Gastroesophageal sphincter (tissue), 4 donors: ENCODE measurements around the gene PSMD1. TPM values are rescaled to one million over a fixed set of nuclear protein-coding genes. Genes with fewer than 3 reads are reported as not detected.

Experiments
- ATAC-seq: fragments of 150-250 bp; one replicate; pipeline ENCODE4 v1.9.1; 2016; ENCODE audit warnings: mild to moderate bottlenecking, moderate library complexity
- H3K27ac ChIP-seq, 4 donors: fragments of 200-600 bp; sonication (generic) in 3 of 4; 1 replicate in 3 of 4; 2 replicates in 1 of 4; pipeline ENCODE4 v1.5.1; 2016 to 2019
- H3K27me3 ChIP-seq: fragments of 200-600 bp; sonication (generic); one replicate; pipeline ENCODE4 v1.5.1; 2019
- H3K36me3 ChIP-seq, 2 donors: fragments of 200-600 bp; sonication (generic); one replicate each; pipeline ENCODE4 v1.5.1; 2019; ENCODE audit warnings: control low read depth in 1 of 2
- H3K4me1 ChIP-seq, 3 donors: fragments of 200-600 bp; sonication (generic); 1 replicate in 2 of 3; 2 replicates in 1 of 3; pipeline ENCODE4 v1.5.1; 2016 to 2019; ENCODE audit warnings: control low read depth in 2 of 3
- H3K4me3 ChIP-seq, 2 donors: fragments of 200-600 bp; sonication (generic); one replicate each; pipeline ENCODE4 v1.5.1; 2019; ENCODE audit warnings: mild to moderate bottlenecking in 1 of 2, moderate library complexity in 1 of 2
- H3K9me3 ChIP-seq, 3 donors: fragments of 200-600 bp; sonication (generic); one replicate each; pipeline ENCODE4 v1.5.1; 2017 to 2019; ENCODE audit warnings: control low read depth in 2 of 3
- EP300 ChIP-seq: sonication (generic); formaldehyde crosslinking; IDR thresholded peaks from one replicate; pipeline ENCODE4 v1.6.1; 2017; ENCODE audit warnings: antibody characterized with exemption, mild to moderate bottlenecking
- POLR2A ChIP-seq, 2 donors: fragments of 450-650 bp; IDR thresholded peaks; one replicate each; pipeline ENCODE4 v1.6.1; 2017; ENCODE audit warnings: antibody characterized with exemption in 2 of 2, mild to moderate bottlenecking in 2 of 2, moderate library complexity in 1 of 2
- POLR2AphosphoS5 ChIP-seq: sonication (generic); formaldehyde crosslinking; IDR thresholded peaks from one replicate; pipeline ENCODE4 v1.6.1; 2017; ENCODE audit warnings: antibody characterized with exemption
- WGBS, 2 donors: methylation state at CpG; one replicate each; pipeline ENCODE4 v1.1.5; 2018; ENCODE audit warnings: low coverage in 1 of 2; 5-methylcytosine and 5-hydroxymethylcytosine counted together
- total RNA-seq, 4 donors: library from RNA; depleted of rRNA; stranded (reverse); fragments of >200 nt; gene quantifications; one replicate each; pipeline ENCODE4 v1.1.0, GENCODE V29; 2016
- TF ChIP-seq, protein P1 (sequence below), 4 experiments: fragments of 200-600 bp in 2 of 4; fragments of 450-650 bp in 2 of 4; sonication (generic) in 1 of 4; IDR thresholded peaks; one replicate each; pipeline ENCODE4 v1.5.1; 2017 to 2019; ENCODE audit warnings: antibody characterized with exemption in 4 of 4, mild to moderate bottlenecking in 2 of 4, moderate library complexity in 2 of 4

Gene PSMD1
- total RNA-seq, 4 donors from 2014 or later = 58.8 to 93.4 (median 65.9) TPM

DNA sequence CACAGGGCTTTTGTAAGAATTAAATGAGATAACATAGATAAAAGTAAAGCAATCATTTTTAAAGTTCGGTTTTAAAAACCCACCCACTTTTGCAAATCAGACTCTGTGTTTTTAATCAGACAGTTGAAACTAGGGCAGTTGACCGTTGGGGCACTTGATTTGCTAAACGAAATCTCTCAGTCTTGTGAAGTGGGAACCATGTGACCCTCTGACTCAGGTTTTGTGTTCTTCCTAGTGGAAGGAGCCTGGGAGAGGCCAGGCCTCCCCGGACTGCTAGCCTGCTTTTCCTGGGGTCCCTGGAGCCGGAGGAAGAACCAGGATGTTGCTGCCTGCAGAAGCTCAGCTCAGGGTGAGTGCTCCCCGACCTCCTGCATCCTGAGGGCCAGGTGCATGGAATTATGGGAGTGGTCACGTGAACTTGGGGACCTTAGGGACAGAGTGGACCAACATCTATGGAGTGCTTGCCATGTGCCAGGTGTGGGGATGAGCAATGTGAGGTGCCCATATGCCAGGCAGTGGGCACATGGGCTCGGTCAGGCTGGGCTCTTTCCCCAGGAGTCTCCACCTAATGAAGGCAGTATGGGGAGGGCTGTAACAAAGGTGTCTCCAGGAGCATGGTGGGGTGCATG, 15.5 kb upstream of the PSMD1 start:
- Histone ChIP-seq H3K4me3 (no peak overlapping the region), H3K36me3 (no peaks in the 10 kb centered on the region), H3K9me3 (no peaks in the 10 kb centered on the region), H3K4me1 (peaks cover 0 to 13% (median 0%) of the 10 kb centered on the region in 3 donors), H3K27ac (no peak overlapping the region), H3K27me3 (peaks cover 56% of the 10 kb centered on the region)
- no peak for ATAC-seq
- 37% methylated on average over 3 of the region's 8 CpGs; no CpG with 5 or more reads in 1 of the 2 donors for WGBS, 2 donors
- TF ChIP-seq EP300 (no peak), POLR2A (IDR thresholded peaks at IDR 0.05) (no peak), POLR2AphosphoS5 (no peak)
- TF ChIP-seq, protein P1, sequence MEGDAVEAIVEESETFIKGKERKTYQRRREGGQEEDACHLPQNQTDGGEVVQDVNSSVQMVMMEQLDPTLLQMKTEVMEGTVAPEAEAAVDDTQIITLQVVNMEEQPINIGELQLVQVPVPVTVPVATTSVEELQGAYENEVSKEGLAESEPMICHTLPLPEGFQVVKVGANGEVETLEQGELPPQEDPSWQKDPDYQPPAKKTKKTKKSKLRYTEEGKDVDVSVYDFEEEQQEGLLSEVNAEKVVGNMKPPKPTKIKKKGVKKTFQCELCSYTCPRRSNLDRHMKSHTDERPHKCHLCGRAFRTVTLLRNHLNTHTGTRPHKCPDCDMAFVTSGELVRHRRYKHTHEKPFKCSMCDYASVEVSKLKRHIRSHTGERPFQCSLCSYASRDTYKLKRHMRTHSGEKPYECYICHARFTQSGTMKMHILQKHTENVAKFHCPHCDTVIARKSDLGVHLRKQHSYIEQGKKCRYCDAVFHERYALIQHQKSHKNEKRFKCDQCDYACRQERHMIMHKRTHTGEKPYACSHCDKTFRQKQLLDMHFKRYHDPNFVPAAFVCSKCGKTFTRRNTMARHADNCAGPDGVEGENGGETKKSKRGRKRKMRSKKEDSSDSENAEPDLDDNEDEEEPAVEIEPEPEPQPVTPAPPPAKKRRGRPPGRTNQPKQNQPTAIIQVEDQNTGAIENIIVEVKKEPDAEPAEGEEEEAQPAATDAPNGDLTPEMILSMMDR (IDR thresholded peaks at IDR 0.05) = no peak

DNA sequence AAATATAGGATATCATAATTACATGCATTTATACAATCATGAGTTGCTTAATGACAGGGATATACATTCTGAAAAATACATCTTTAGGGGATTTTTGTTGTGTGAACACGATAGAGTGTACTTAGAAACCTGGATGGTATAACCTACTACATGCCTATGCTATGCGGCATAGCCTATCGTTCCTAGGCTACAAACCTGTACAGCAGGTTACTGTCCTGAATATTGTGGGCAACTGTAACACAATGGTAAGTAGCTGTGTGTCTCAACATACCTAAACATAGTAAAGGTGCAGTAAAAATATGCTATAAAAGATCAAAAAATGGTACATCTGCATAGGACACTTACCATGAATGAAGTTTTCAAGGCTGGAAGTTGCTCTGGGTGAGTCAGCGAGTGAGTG, 12.9 kb upstream of the PSMD1 start:
- H3K27me3 ChIP-seq = peaks cover 47% of the 10 kb centered on the region
- TF ChIP-seq, protein P1 (IDR thresholded peaks at IDR 0.05) = no peak
- TF ChIP-seq EP300 = no peak
- TF ChIP-seq POLR2A (IDR thresholded peaks at IDR 0.05) = no peak
- no peak for TF ChIP-seq POLR2AphosphoS5
- 84 to 92% methylated on average over 3 to 4 of the region's 4 CpGs for WGBS, 2 donors
- no peak for ATAC-seq
- H3K4me1 ChIP-seq = no peaks in the 10 kb centered on the region
- H3K9me3 ChIP-seq = no peaks in the 10 kb centered on the region
- H3K4me3 ChIP-seq = no peak overlapping the region
- no peak overlapping the region for H3K27ac ChIP-seq
- H3K36me3 ChIP-seq = no peaks in the 10 kb centered on the region

DNA sequence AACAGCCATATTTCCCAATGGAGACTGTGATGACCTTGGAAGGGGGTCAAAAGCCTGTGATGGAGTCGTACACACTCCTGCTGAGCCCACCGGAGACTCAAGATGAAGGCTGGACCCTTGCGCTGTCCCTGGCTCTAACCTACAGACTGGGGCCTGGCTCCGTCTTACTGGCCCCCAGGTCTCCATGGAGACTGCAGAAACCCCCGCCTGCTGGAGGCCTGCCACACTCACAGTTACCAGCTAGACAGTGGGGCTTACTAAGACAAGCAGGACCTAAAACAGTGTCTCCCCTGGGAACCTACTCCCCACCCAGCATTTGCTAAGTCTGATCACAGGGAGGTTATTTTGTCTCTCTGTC, 9.8 kb upstream of the PSMD1 start:
- ATAC-seq = no peak
- TF ChIP-seq EP300 = no peak
- TF ChIP-seq, protein P1 (IDR thresholded peaks at IDR 0.05) = no peak
- TF ChIP-seq POLR2A (IDR thresholded peaks at IDR 0.05) = no peak
- TF ChIP-seq POLR2AphosphoS5 = no peak

DNA sequence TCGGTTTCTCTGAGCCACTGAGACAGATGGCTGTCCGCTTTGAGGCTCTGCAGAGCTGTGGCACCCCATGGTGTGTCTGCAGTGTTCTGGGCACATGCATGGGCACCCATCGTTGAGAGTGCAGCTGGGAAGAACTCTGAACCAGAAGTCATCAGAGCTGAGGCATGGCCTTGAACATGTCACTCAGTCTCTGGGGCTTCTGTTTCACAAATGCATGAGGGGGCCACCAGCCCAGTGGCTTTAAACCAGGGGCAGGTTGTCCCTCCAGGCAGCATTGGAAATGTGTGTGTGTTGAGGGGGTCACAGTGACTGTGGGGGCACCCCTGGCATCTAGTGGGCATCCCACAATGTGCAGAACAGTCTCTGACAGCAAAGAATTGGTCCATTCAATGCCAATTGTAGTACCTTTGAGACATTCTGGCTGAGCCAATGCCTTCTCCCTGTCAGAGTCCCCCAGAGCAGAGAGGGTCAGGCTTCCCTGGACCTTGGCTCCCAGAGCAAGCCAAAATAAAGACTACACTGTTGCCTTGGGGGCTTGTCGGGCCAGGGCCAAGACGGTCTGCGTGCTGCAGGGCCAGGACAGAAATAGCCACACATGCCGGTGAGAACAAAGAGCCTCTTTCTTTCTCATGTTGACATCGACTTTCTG, 9.3 kb upstream of the PSMD1 start:
- H3K27me3 ChIP-seq = peaks cover 34% of the 10 kb centered on the region
- H3K9me3 ChIP-seq = no peaks in the 10 kb centered on the region
- ATAC-seq = no peak
- peaks cover 0 to 6% (median 4%) of the 10 kb centered on the region in 3 donors for H3K4me1 ChIP-seq
- TF ChIP-seq POLR2AphosphoS5 (no peak), POLR2A (IDR thresholded peaks at IDR 0.05) (no peak), EP300 (no peak)
- TF ChIP-seq, protein P1 (IDR thresholded peaks at IDR 0.05) = no peak
- H3K4me3 ChIP-seq = no peak overlapping the region
- H3K27ac ChIP-seq = no peak overlapping the region
- WGBS, 2 donors = 27 to 75% methylated on average over 3 of the region's 8 CpGs
- no peaks in the 10 kb centered on the region for H3K36me3 ChIP-seq

More for the DNA sequence above, 9.8 kb upstream of the PSMD1 start:
- no peaks in the 10 kb centered on the region for H3K9me3 ChIP-seq
- H3K27ac ChIP-seq = no peak overlapping the region
- peaks cover 0 to 1% (median 0%) of the 10 kb centered on the region in 3 donors for H3K4me1 ChIP-seq
- WGBS, 2 donors = no CpG with 5 or more reads among the region's 5 CpGs
- H3K27me3 ChIP-seq = peaks cover 37% of the 10 kb centered on the region
- no peak overlapping the region for H3K4me3 ChIP-seq
- H3K36me3 ChIP-seq = no peaks in the 10 kb centered on the region
